GM19025 (cell line): ENCODE measurements around the gene FSD1.
"Not testable (repeated sequence)": the region's sequence is repeated elsewhere in the genome, so short reads cannot be mapped to it uniquely, and the experiment has no call there.

ENCODE experiments used
- ATAC-seq: cut with Tn5 transposase; IDR thresholded peaks from one replicate; pipeline ENCODE4 v1.9.1; 2021; ENCODE audit warnings: mild to moderate bottlenecking, low read depth, moderate library complexity; ENCODE audit not compliant: unreplicated experiment

Gene FSD1

DNA sequence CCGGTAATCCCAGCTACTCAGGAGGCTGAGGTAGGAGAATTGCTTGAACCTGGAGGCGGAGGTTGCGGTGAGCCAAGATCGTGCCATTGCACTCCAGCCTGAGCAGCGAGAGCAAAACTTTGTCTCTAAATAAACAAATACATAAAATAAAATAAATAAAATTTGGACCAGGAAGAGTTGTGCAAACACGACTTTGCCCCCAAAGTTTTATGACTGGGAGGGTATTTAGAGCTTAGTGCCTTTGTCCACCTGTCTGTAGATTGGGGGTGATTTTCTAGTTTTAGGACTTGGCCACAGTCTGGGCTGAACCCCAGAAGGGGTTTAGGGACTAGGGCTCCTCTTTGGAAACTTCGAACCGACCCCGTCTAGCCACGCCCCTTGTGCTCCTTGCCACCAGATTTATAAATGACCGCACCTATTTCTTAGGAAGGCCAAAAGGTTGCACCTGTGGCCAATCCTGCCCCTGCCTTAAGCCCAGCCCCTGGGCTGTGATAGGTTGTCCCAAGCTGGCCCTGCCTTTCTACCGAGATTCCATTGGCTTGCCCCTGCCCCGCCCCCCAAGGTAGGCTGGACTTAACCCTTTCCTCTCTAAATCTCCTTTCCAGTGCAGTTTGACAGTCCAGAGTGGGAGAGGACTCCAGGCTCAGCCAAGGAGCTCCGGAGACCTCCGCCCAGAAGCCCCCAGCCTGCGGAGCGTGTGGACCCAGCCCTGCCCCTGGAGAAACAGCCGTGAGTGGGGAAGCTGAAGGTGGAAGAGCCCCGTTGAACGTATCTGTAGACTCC, 20.0 kb upstream of the FSD1 start:
- no peak for ATAC-seq

DNA sequence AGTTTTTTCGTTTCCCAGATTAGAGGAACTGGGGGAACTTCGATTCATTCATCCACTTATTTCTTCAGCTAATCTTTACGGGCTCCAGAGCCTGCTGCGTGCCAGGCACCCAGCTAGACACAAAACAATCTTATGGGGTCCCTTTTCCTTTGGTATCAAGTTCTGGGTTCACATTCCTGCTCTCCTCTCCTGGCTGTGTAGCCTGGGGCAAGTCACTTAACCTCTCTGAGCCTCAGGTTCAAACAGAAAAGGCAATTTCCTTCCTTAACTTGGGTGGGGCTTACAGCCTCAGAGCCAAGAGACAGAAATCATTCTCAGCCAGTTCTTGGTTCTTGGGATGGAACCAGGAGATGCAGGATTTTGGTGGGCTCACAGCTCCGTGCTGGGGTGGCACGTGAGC, 19.4 kb upstream of the FSD1 start:
- no peak for ATAC-seq

DNA sequence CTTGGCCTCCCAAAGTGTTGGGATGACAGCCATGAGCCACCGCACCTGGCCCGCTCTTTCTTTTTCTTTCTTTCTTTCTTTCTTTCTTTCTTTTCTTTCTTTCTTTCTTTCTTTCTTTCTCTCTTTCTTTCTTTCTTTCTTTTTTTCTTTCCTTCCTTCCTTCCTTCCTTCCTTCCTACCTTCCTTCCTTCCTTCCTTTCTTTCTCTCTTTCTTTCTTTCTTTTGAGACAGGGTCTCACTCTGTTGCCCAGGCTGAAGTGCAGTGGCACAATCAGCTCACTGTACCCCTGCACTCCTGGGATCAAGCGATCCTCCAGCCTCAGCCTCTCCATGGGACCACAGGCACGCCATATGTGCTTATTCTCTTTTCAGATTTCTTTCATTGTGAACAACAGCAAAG, 18.3 kb upstream of the FSD1 start:
- not testable (repeated sequence) for ATAC-seq

DNA sequence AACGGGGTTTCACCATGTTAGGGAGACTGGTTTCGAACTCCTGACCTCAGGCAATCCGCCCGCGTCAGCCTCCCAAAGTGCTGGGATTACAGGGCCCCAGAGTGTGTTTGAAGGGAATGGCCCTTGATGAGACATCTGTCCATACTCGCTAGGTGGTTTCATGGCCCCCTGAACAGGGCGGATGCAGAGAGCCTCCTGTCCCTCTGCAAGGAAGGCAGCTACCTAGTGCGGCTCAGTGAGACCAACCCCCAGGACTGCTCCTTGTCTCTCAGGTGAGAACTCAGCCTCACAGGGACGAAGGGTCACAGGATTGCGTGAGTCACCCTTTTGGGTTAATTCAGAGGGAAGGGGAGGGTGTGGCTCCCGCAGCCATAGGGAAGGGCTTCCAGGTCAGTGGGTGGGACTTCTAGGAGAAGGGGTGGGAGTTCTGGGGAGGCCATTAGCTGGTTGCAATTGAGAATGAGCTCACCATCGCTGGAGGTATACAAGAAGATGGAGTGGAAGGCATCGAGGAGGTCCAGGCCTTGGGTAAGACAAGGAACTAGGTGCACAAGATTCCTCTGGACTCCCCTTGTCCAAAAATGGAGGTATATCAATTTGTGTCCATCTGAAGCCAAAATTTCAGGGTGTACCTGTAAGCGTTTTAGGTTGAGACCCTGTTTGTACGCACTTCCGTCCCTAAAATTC, 16.2 kb upstream of the FSD1 start:
- no peak for ATAC-seq

DNA sequence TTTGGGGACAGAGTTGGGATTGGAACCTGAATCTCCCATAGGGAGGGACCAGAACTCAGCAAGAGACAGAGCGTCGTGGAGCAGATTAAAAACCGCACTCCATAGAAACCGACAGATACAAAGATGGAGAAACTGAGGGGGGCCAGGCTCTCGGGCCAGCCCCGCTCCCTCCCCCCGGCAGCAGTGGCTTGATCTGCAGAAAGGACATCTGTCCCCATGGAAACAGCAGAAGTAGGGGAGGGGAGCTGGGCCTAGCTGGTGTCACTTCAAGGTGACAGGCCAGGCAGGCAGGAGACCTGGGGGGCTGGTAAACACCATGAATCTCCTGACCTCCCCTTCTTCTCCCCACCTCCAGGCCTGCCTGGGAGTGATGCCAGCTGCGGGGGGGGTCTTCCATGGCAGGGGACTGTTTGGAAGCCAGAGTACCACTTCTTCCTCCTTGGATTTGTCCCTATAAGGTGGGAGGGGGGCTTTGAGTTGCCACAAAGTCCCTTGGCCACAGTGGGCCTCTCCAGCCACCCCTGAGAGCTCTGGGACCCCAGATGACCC, 13.1 kb upstream of the FSD1 start:
- ATAC-seq, result no peak

DNA sequence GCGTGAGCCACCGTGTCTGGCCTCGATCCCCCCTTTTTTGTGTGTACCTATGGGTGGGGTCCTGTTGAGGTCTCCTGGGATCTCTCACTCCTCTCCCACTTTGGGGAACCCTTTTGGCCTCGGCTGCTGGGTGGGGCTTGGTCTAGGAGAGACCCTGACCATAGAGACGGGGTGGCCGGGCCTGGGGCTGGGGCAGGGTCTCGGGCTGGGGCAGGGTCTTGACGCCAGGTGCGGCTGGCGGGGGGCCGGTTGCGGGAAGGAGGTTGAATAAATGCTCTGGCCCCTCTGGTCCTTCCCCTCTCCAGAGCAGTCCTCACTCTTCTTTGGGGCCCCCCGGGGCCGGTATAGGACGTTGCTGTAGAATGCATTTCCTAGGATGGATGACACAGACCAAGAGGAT, 11.9 kb upstream of the FSD1 start:
- ATAC-seq, result no peak

DNA sequence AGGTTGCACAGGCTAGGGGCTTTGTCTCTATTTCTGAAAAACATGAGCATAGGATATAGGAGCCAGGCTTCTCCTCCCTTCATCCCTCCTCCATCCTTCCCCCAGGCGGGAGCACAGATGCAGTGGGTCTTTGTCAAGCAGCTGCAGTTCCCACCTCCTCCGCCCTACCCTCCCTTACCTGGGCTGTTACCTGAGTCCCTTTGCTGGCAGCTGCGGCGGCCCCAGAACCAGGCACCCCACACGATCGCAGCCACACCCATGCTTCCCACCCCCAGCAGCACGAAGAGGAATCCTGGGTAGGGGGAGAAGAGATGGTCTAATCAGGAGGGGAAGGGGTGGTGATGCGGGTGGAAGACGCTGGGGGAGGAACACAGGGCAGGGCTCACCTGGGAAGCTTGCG, 10.0 kb upstream of the FSD1 start:
- no peak for ATAC-seq

DNA sequence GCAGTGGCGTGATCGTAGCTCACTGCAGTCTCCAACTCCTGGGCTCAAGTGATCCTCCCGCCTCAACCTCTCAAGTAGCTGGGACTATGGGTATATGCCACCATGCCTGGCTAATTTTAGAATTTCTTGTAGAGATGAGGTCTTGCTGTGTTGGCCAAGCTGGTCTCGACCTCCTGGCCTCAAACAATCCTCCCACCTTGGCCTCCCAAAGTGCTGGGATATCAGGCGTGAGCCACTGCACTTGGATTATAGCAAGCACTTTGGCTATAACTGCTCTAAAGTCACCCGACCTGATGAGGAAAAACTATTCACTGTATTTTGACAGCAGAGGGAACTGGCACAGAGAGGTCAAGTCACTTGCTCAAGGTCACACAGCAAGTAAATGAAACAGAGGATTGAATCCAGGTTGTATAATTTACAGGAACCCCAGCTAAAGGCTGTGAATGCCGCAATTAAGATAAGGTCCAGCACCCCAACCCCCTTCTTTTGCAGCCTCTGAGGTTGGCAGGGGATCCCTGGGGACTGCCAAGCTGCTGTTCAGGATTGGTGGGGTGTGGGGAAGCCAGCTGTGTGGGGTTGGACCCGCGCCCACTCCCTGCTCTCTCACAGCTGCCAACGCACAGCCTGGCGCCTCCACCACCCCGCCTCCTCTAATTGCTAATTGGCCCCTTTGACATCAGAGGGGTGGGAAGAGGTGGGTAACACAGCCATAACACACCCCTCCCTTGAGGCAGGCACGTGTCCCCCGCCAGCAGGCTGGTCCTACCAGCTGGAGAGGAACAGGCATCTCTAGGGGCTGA, 8.2 kb upstream of the FSD1 start:
- ATAC-seq, result no peak

DNA sequence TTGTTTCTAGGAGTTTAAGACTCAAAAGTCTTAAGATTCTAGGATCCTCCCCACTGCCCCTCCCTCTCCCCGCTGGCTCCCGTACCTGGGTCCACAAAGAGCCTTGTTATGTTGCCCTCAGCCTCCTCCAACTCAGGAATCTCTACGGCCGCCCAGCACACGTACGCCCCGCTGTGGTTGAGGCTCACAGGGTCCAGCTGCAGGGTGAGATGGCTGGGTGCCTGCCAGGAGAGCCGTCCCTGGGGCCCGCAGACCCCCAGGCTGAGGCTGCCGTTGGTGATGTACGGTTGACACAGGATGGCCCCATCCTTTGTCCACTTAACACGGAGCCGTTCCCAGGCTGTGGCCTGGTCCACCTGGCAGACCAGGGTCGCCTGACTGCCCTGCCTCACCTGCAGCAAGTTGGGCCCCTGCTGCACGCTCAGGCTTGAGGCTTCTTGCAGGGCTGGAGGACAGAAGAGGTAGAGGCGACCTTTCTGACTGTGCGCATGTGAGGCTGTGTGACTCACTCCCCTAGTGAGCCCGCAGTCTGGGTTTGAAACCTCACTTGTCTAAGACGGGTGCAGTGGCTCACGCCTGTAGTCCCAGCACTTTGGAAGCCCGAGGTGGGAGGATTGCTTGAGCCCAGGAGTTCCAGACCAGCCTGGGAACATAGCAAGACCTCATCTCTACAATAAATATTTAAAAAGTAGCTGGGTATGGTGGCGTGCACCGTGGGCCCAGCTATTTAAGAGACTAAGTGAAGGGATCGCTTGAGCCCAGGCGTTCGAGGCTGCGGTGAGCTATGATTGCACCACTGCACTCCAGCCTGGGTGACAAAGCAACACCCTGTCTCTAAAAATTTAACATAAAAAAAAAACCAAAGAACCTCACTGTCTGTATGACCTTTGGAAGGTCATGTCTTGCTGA, 6.2 kb upstream of the FSD1 start:
- no peak for ATAC-seq

DNA sequence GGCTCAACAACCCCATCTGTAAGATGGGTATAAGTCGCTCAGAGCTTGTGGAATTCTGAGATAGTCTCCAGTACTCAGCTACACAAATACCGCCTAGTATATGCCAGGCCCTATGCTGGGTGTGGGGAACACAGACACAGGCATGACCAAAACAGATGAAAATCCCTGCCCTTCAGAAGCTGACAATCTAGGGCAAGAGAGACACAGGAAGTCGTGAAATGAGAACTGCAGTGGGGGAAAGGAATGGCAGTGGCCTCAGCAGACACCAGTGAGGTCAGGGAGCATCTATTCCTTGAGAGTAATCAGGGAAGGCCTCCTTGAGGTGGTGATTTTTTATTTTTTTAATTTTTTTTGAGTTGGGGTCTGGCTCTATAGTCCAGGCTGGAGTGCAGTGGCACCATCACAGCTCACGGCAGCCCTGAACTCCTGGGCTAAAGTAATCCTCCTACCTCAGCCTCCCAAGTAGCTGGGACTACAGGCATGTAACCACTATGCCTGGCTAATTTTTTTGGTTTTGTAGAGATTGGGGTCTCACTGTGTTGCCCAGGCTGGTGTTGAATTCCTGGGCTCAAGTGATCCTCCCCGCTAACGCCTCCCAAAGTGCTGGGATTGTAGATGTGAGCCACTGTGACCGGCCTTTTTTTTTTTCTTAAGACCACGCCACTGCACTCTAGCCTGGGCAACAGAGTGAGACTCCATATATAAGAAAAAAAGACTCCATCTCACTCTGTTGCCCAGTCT, 5.4 kb upstream of the FSD1 start:
- ATAC-seq, result no peak

DNA sequence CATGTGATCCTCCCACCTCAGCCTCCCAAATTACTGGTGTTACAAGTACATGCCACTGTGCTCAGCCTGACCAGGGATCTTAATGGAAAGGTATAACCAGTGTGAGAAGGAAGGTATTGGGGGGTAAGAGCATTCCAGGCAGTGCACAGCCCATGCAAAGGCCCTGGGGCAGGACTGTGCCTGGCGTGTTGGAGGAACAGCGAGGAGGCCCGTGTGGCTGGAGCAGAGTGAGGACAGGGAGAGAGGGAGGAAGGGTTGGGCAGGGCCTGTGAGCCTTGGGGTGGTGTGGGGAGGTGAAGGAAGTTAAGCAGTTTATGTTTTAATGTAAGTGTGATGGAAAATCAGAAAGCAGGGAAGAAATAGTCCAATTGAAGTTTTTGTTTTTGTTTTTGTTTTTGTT, 3.8 kb upstream of the FSD1 start:
- no peak for ATAC-seq

DNA sequence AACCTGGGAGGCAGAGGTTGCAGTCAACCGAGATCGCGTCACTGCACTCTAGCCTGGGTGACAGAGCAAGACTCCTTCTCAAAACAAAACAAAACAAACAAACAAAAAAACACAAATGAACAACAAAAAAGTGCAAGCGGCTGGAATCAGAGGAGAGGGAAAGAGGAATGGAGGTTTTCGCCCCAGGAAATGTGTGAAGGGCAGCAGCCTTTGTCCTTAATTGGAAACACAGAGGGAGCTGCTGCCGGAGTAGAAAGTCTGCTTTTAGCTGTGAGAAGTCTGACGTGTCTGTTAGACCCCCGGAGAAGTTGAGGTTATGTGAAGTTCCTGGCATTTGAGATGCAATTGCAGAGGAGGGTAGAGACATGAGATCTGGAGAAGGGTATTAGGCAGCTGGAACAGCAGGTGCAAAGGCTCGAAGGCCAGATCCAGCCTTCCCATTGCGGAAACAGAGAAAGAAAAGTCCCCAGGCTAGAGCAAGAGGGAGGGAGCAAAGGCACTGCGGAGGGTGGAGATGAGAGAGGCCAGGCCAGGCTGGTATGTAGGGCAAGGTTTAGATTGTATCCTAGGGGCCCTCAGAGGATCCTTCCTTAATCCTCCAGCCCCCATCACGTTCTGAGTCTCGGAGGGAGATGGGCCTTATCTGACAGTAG, 2.7 kb upstream of the FSD1 start:
- ATAC-seq, result no peak

DNA sequence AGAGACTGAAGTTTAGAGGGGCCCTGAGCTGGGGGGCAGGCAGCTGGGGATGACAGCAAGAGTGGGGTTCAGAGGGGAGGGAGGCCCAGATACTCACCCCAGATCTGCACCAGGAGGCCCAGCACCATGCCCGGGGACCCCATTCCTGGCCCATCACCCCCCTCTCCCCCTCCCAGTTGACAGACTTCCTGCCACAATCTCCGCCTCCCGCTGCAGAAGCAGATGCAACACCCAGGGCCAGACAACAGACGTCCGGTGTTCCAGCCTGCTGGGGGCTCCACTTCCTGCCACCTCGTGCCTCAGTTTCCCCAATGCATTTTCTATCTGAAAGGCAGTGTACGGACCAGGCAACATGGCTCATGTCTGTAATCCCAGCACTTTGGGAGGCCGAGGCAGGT, 2.2 kb upstream of the FSD1 start, which contains the start of gene TMIGD2:
TMIGD2 (minus strand) TSS at position 147 of the 398 bp plus-strand sequence; CDS start at position 143, 4 bp downstream.
- no peak for ATAC-seq

DNA sequence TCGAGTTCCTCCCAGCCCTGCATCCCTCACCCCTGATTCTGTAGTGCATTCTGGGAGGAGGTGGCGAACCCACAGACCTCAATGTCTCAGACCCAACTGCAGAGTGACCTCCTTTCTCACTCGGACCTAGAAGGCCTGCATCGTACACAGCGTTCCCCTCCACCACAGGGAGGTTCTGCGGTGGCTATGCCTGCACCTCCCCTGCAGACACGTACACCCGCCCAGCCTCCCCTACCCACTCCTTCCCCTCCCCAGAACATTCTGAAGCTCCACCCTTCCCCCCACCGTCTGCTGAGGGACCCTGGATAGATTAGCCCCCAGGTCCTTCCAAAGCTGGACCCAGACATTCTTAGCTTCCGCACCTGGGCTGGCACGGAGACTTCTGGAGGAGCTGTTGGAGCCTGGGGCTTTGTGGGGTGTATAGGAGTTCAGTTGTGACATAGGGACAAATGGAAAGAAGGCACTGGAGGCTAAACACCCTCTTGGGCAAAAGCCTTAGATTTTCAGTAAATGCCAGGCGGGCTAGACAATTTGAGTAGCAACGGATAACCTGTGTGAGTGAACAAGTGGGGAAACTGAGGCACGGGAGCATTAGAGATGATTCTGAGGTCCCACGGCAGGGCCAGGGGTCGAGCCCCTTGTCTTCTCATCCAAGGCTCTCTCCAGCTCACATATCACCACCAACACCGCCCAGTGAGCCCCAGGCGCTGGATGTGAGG, 420 bp upstream of the FSD1 start:
- ATAC-seq, result no peak

DNA sequence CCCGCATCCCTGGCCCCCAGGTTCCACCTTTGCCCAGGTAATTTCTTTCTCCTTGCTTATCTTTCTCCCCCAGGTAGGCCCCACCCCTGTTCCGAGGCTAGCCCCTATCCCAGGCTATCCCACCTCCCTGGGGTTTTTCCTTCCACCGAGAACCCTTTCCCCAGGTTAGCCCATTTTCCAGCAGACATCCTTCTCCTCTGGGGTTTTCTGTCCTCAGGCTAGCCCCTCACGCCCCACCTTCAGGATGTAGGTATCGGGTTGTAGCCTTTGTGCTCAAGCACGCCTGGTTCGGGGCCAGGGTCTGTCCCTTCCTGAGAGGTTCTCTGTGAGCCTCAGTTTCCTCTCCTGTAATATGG, 837 bp downstream of the FSD1 start:
- ATAC-seq, result no peak

DNA sequence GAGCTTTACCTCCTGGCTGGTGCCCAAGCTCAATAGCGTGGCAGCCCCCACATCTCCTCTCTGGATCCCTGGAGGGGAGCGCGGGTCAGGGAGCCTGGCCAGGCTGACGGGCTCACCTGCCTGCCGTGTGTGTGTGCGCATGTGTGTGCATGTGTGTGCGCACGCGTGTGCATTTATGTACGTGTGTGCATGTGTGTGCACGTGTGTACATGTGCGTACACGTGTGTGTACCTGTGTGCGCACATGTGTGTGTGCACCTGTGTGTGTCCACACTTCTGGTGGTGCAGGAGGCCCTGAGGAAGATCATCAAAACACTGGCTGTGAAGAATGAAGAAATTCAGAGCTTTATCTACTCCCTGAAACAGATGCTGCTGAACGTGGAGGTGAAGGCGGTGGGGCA, 1.3 kb downstream of the FSD1 start:
- ATAC-seq, result no peak

DNA sequence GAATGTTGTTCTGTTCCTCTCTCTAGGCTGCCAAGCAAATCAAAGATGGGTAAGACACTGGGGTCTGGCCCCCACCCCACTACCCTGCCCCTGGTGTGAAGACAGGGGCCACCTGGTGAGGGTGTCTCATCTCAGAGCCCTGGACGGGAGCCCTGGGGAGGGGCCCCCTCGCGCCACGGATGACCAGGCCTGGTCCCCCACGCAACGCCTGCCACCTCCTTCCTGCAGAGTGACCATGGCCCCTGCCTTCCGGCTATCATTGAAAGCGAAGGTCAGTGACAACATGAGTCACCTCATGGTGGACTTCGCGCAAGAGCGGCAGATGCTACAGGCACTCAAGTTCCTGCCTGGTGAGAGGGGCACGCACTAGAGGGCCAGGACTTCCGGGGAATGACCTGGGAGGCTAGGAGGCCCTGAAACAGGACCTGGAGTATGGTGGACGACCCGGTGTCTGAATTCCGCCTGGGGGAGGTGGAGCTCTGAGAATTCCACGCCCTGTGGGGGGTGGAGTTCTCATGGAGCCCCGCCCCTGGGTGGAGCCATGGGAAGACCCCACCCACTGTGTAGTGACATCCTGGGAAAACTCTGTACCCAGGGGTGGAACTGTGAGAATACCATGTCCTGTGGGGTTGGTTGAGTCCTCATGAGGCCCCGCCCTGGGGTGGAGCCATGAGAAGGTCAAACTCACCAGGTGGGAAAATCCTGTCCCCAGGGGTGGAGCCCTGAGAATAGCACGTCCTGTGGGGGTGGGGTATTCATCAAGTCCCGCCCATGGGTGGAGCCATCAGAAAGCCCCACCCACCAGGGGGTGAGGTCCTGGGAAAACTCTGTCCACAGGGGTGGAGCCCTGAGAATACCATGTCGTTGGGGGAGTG, 6.1 kb downstream of the FSD1 start:
- no peak for ATAC-seq
